RWPE2 (cell line): Measurements from ENCODE around the gene ATP2C1.

Source experiments
- ATAC-seq: fragments of 200-7000 bp; cut with Tn5 transposase; 3 replicates; pipeline ENCODE4 v1.9.1; 2021; ENCODE audit warnings: low read depth
- DNase-seq: peaks from one replicate; pipeline ENCODE4 v3.0.0-alpha.2; 2020; ENCODE audit warnings: low spot score
- H3K27ac ChIP-seq: fragments of 450-650 bp; 2 replicates; pipeline ENCODE4 v1.5.1; 2017; ENCODE audit warnings: mild to moderate bottlenecking; ENCODE audit not compliant: poor library complexity, severe bottlenecking
- H3K27me3 ChIP-seq: fragments of 250-450 bp; sonication (Bioruptor Pico); 2 replicates; pipeline ENCODE4 v1.5.1; 2021; ENCODE audit warnings: mild to moderate bottlenecking, moderate library complexity; ENCODE audit not compliant: insufficient read depth, poor library complexity, severe bottlenecking
- H3K36me3 ChIP-seq: fragments of 250-450 bp; sonication (Bioruptor Pico); 2 replicates; pipeline ENCODE4 v1.5.1; 2020; ENCODE audit warnings: low read depth, mild to moderate bottlenecking, moderate library complexity
- H3K4me1 ChIP-seq: fragments of 250-450 bp; sonication (Bioruptor Pico); 2 replicates; pipeline ENCODE4 v1.5.1; 2021; ENCODE audit warnings: mild to moderate bottlenecking, moderate library complexity; ENCODE audit not compliant: insufficient read depth, poor library complexity, severe bottlenecking
- H3K4me3 ChIP-seq: fragments of 250-450 bp; sonication (Bioruptor Pico); 2 replicates; pipeline ENCODE4 v1.5.1; 2021; ENCODE audit warnings: mild to moderate bottlenecking, moderate library complexity; ENCODE audit not compliant: severe bottlenecking
- H3K9me3 ChIP-seq: fragments of 250-450 bp; sonication (Bioruptor Pico); 2 replicates; pipeline ENCODE4 v1.5.1; 2021; ENCODE audit warnings: mild to moderate bottlenecking, moderate library complexity; ENCODE audit not compliant: severe bottlenecking
- TF ChIP-seq, protein P1 (sequence below): fragments of 450-650 bp; IDR thresholded peaks from one replicate; pipeline ENCODE4 v1.5.1; 2017; ENCODE audit warnings: mild to moderate bottlenecking, moderate library complexity; ENCODE audit not compliant: poor library complexity, severe bottlenecking

The ATP2C1 gene

GRCh38 chr3:130876594-130876993 is 17.3 kb upstream of the ATP2C1 start:
- Histone ChIP-seq H3K4me3 (no peak overlapping the region), H3K4me1 (no peaks in the 10 kb centered on the region)
- no peak for DNase-seq

GRCh38 chr3:130878464-130878863 is 15.4 kb upstream of the ATP2C1 start:
- no peaks in the 10 kb centered on the region for H3K36me3 ChIP-seq
- no peak overlapping the region for H3K27ac ChIP-seq
- no peaks in the 10 kb centered on the region for H3K27me3 ChIP-seq
- DNase-seq (no peak), ATAC-seq (no peak)
- no peaks in the 10 kb centered on the region for H3K4me1 ChIP-seq
- no peaks in the 10 kb centered on the region for H3K9me3 ChIP-seq
- TF ChIP-seq, protein P1, sequence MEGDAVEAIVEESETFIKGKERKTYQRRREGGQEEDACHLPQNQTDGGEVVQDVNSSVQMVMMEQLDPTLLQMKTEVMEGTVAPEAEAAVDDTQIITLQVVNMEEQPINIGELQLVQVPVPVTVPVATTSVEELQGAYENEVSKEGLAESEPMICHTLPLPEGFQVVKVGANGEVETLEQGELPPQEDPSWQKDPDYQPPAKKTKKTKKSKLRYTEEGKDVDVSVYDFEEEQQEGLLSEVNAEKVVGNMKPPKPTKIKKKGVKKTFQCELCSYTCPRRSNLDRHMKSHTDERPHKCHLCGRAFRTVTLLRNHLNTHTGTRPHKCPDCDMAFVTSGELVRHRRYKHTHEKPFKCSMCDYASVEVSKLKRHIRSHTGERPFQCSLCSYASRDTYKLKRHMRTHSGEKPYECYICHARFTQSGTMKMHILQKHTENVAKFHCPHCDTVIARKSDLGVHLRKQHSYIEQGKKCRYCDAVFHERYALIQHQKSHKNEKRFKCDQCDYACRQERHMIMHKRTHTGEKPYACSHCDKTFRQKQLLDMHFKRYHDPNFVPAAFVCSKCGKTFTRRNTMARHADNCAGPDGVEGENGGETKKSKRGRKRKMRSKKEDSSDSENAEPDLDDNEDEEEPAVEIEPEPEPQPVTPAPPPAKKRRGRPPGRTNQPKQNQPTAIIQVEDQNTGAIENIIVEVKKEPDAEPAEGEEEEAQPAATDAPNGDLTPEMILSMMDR, result no peak
- no peak overlapping the region for H3K4me3 ChIP-seq

More at GRCh38 chr3:130876594-130876993, 17.3 kb upstream of the ATP2C1 start:
- TF ChIP-seq, protein P1, result no peak
- no peaks in the 10 kb centered on the region for H3K27me3 ChIP-seq
- H3K9me3 ChIP-seq, result no peaks in the 10 kb centered on the region
- no peak for ATAC-seq
- H3K36me3 ChIP-seq, result no peaks in the 10 kb centered on the region
- no peak overlapping the region for H3K27ac ChIP-seq

DNA sequence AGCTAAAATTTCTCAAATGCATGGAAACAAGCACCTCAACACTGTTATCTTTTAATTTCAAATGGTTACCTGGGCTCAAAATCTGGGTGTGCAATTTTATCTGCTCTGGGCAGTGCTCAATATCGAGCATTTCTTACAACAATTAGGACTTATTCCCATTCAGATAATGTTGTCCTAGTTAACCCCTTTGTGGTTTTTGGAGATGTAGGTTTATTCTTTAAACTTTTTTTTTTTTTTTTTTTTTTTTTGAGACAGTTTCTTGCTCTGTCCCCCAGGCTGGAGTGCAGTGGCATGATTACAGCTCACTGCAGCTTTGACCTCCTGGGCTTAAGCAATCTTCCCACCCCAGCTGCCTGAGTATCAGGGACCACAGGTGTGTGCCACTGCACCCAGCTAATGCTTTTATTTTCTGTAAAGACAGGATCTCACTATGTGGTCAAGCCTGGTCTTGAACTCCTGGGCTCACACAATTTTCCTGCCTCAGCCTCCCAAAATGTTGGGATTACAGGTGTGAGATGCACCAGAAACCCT is 4.4 kb upstream of the ATP2C1 start:
- H3K36me3 ChIP-seq, result no peaks in the 10 kb centered on the region
- H3K9me3 ChIP-seq, result no peaks in the 10 kb centered on the region
- DNase-seq (no peak), ATAC-seq (no peak)
- no peak overlapping the region for H3K4me3 ChIP-seq
- no peaks in the 10 kb centered on the region for H3K4me1 ChIP-seq
- no peak overlapping the region for H3K27ac ChIP-seq
- TF ChIP-seq, protein P1, result no peak
- no peaks in the 10 kb centered on the region for H3K27me3 ChIP-seq

DNA sequence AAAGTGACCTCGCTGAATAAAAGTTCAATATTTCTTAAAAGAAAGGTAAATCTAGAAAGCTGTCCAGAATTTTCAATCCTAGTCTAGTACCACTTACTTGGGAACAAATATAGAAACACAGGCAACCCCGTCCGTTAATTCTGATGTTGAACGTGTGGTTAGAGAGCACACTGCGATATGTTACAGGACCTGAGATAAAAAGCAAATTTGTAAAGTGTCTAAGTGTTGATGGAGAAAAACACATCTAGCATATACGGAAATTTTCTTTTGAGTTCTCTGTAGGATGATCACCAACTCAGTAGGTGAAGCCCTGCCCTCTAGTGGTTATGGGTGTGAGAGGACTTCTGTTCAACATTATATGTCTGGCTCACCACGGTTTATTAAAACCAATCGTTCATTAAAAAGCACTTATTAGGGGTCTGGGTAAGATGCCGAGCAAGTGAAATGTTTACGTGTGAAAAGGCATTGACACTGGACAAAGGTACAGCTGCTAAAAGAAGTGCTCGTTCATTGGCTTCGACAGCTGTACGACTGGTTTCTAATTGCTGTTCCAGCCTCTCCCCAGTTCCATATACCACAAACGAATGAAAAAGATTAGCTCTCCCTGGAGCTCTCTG is 1.0 kb upstream of the ATP2C1 start:
- Histone ChIP-seq H3K4me3 (peak overlapping the region; percentile 55), H3K27ac (peak overlapping the region; percentile 64), H3K9me3 (no peaks in the 10 kb centered on the region), H3K27me3 (no peaks in the 10 kb centered on the region), H3K36me3 (no peaks in the 10 kb centered on the region), H3K4me1 (peaks cover 11% of the 10 kb centered on the region)
- TF ChIP-seq, protein P1, result peak; percentile 93
- DNase-seq (no peak), ATAC-seq (peak; percentile 59)
